T-cell (primary cell): ENCODE results near the gene RAB6D. TPM values are rescaled to one million over a fixed set of nuclear protein-coding genes. Genes with fewer than 3 reads are reported as not detected.
"Not testable (repeated sequence)": the region's sequence is repeated elsewhere in the genome, so short reads cannot be mapped to it uniquely, and the experiment has no call there.

Experiments used
- ATAC-seq, 4 experiments: fragments of 200-7000 bp in 3 of 4; fragments of 150-1000 bp in 1 of 4; cut with Tn5 transposase; replicated peaks in 1 of 4; 1 replicate in 3 of 4; 2 replicates in 1 of 4; pipeline ENCODE4 v1.10.0; 2021; ENCODE audit warnings: moderate library complexity in 3 of 4, mild to moderate bottlenecking in 2 of 4, moderate number of reproducible peaks in 1 of 4
- CTCF ChIA-PET, 2 donors: fragments of 300-600 bp; sonication (Branson Sonifier 250); formaldehyde crosslinking; loops; one replicate each; lab custom pipeline; 2022; ENCODE audit warnings: antibody characterized with exemption in 2 of 2; lab: Charles Lee
- POLR2A ChIA-PET, 2 donors: fragments of 300-600 bp; sonication (Branson Sonifier 250); formaldehyde crosslinking; loops; one replicate each; lab custom pipeline; 2022; ENCODE audit warnings: antibody characterized with exemption in 2 of 2; lab: Charles Lee
- DNase-seq, 35 experiments: peaks; one replicate each; pipeline versions ENCODE4 v3.0.0 to v3.0.0-alpha.2; 2013 to 2023
- H3K27ac ChIP-seq: one replicate; pipeline ENCODE4 v1.5.1; 2013; ENCODE audit warnings: low read length
- H3K27me3 ChIP-seq, 2 experiments: replicated peaks in 1 of 2; 1 replicate in 1 of 2; 2 replicates in 1 of 2; pipeline versions ENCODE4 v1.6.1 to v1.7.0; 2013; ENCODE audit warnings: low read length in 1 of 2, mixed read lengths in 1 of 2; ENCODE audit not compliant: control insufficient read depth in 2 of 2, insufficient read depth in 2 of 2; ENCODE audit errors: extremely low read depth in 1 of 2
- H3K36me3 ChIP-seq, 2 donors: 1 replicate in 1 of 2; 2 replicates in 1 of 2; pipeline versions ENCODE4 v1.6.1 to v1.7.0; 2013; ENCODE audit warnings: low read length in 1 of 2; ENCODE audit not compliant: control insufficient read depth in 2 of 2, insufficient read depth in 1 of 2; ENCODE audit errors: extremely low read depth in 1 of 2
- H3K4me1 ChIP-seq, 2 experiments: 1 replicate in 1 of 2; 2 replicates in 1 of 2; pipeline versions ENCODE4 v1.6.1 to v1.7.0; 2013; ENCODE audit warnings: low read length in 2 of 2, mixed read lengths in 1 of 2; ENCODE audit not compliant: insufficient read depth in 2 of 2, control insufficient read depth in 1 of 2; ENCODE audit errors: extremely low read depth in 1 of 2
- H3K4me3 ChIP-seq, 2 donors: 1 replicate in 1 of 2; 2 replicates in 1 of 2; pipeline versions ENCODE4 v1.5.1 to v1.7.0; 2013; ENCODE audit warnings: mild to moderate bottlenecking in 2 of 2, low read length in 1 of 2, moderate library complexity in 1 of 2; ENCODE audit not compliant: control insufficient read depth in 1 of 2; ENCODE audit errors: extremely low read depth in 1 of 2
- H3K9me3 ChIP-seq: 2 replicates; pipeline ENCODE4 v1.7.0; 2013
- H3K27ac Mint-ChIP-seq, 2 donors: one replicate each; pipeline ENCODE4 v1.8.0; 2020 to 2021; ENCODE audit warnings: mild to moderate bottlenecking in 2 of 2, mixed read lengths in 2 of 2
- H3K27me3 Mint-ChIP-seq, 2 donors: one replicate each; pipeline ENCODE4 v1.8.0; 2021 to 2022; ENCODE audit warnings: mixed read lengths in 2 of 2
- H3K36me3 Mint-ChIP-seq: one replicate; pipeline ENCODE4 v1.8.0; 2021; ENCODE audit warnings: mixed read lengths
- H3K4me1 Mint-ChIP-seq, 3 donors: one replicate each; pipeline ENCODE4 v1.8.0; 2020 to 2022; ENCODE audit warnings: mixed read lengths in 3 of 3, mild to moderate bottlenecking in 1 of 3
- H3K4me3 Mint-ChIP-seq, 3 donors: one replicate each; pipeline ENCODE4 v1.8.0; 2020 to 2022; ENCODE audit warnings: mild to moderate bottlenecking in 3 of 3, mixed read lengths in 3 of 3, moderate library complexity in 3 of 3
- H3K9me3 Mint-ChIP-seq, 3 donors: one replicate each; pipeline ENCODE4 v1.8.0; 2020 to 2022; ENCODE audit warnings: mixed read lengths in 3 of 3
- WGBS: methylation state at CpG from one replicate; pipeline ENCODE4 v1.1.5; 2013; ENCODE audit warnings: missing lambda C conversion rate; ENCODE audit not compliant: insufficient coverage; 5-methylcytosine and 5-hydroxymethylcytosine counted together
- total RNA-seq, 35 experiments: library from RNA in 6 of 35; stranded (reverse) in 6 of 35; fragments of 120-200 nt in 1 of 35; gene quantifications; one replicate each; pipeline versions ENCODE4 v1.2.1 to v1.2.4 and lab custom pipeline; 2013 to 2026

Gene RAB6D
- total RNA-seq, 5 donors from 2014 or later (not counting 1 experiment from before 2014, with no cell fraction given): not detected

DNA sequence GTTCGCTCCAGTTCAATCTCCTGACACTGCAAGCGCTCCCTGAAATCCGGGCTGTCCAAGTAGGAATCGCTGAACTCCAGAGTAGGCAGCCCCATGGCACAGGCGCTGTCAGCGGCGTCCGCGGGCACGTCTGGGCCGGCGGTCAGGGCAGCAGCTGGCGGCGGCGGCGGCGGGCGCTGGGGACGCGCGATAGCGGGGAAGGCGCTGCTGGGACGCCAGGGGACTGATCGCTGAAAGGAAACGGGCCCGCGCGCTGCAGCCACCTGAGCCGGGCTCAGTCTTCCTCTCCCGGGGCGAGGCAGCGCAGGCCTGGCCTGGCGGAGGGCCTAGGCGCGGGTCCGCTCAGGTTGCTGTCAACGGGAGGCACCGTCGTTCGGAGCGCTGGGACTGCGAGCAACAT lies 33.0 kb downstream of the RAB6D start:
- POLR2A ChIA-PET, H3K36me3 ChIP-seq, ATAC-seq, H3K27ac ChIP-seq, H3K4me1 ChIP-seq, H3K27me3 ChIP-seq, H3K4me3 Mint-ChIP-seq, CTCF ChIA-PET, DNase-seq, H3K27ac Mint-ChIP-seq, H3K4me3 ChIP-seq, H3K4me1 Mint-ChIP-seq, H3K36me3 Mint-ChIP-seq, H3K9me3 ChIP-seq, H3K9me3 Mint-ChIP-seq: not testable (repeated sequence)
- peaks cover 34 to 39% of the 10 kb centered on the region in 2 donors for H3K27me3 Mint-ChIP-seq
- WGBS: 5% methylated on average over 26 of the region's 43 CpGs

DNA sequence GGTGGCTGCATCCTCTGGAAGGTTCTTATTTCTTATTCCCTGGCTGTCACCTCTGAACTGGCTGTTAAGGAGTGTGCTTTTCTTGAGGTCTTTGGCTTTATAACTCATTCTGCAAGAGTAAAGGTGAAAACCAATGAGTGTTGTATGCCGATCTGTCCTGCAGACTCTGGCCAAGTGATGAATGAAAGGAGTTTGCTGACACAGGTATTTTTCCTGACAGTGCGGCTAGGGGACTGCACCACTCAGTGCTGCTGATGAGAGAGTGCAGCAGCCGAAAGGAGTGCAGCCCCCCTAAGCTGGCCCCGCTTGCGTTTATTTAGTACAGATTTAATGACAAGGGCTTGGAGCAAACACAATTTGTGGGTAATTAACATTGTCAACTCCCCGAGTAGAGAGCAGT lies 41.8 kb downstream of the RAB6D start:
- ChIA-PET POLR2A (no interaction called here), CTCF (no interaction called here)
- Mint-ChIP-seq H3K36me3 (no peaks in the 10 kb centered on the region), H3K4me1 (no peaks in the 10 kb centered on the region), H3K4me3 (no peak overlapping the region), H3K27ac (no peak overlapping the region), H3K27me3 (peaks cover 13 to 23% of the 10 kb centered on the region in 2 donors), H3K9me3 (peaks cover 4 to 10% (median 6%) of the 10 kb centered on the region in 3 donors)
- Histone ChIP-seq H3K4me3 (no peak overlapping the region), H3K9me3 (no peaks in the 10 kb centered on the region), H3K36me3 (no peaks in the 10 kb centered on the region), H3K27me3 (peaks cover 0 to 5% of the 10 kb centered on the region in 2 experiments), H3K4me1 (no peaks in the 10 kb centered on the region), H3K27ac (no peak overlapping the region)
- DNase-seq (no peak), ATAC-seq (no peak)
- 89% methylated on average over 5 of the region's 6 CpGs for WGBS

DNA sequence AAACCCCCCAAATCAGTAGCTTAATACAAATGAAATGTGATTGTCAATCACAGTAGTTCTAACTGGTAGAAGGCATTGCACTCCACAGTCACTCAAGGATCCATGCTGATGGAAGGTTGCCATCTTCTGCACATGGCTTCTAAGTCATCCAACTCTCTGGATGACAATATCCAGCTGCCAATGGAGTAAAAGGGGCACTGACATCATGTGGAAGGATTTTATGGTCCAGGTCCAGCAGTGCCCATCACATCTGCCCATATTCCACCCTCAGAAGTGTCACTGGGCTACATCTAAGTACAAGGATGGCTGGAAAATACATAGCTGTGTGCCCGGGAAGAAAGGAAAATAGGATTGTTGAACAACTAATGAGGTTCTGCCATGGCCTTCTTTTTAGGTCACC lies 42.6 kb downstream of the RAB6D start:
- H3K9me3 ChIP-seq, H3K36me3 Mint-ChIP-seq, H3K4me3 ChIP-seq, H3K27ac Mint-ChIP-seq, H3K4me3 Mint-ChIP-seq, H3K27me3 ChIP-seq, H3K9me3 Mint-ChIP-seq, DNase-seq, ATAC-seq, H3K4me1 Mint-ChIP-seq, H3K4me1 ChIP-seq, H3K27ac ChIP-seq, POLR2A ChIA-PET, CTCF ChIA-PET, H3K36me3 ChIP-seq: not testable (repeated sequence)
- WGBS: no CpG with 5 or more reads among the region's 1 CpG
- H3K27me3 Mint-ChIP-seq: peaks cover 13 to 27% of the 10 kb centered on the region in 2 donors

DNA sequence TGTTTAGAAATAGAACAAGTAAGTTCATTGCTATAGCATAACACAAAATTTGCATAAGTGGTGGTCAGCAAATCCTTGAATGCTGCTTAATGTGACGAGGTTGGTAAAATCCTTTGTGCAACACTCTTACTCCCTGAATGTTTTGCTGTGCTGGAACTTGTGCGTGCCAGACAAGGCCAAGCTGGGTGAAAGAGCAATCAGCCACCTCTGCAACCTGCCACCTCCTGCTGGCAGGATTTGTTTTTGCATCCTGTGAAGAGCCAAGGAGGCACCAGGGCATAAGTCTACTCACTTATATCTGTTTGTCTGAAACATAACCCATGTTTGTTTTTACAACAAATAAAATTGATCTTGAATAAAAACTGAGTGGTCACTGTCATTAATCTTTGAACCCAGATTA lies 53.0 kb downstream of the RAB6D start:
- H3K4me3 Mint-ChIP-seq, H3K4me1 ChIP-seq, H3K9me3 ChIP-seq, POLR2A ChIA-PET, H3K27ac ChIP-seq, CTCF ChIA-PET, H3K4me3 ChIP-seq, H3K27ac Mint-ChIP-seq, ATAC-seq, H3K36me3 ChIP-seq, H3K4me1 Mint-ChIP-seq, H3K27me3 ChIP-seq, H3K36me3 Mint-ChIP-seq, H3K9me3 Mint-ChIP-seq, DNase-seq: not testable (repeated sequence)
- WGBS: 89% methylated on average over 1 of the region's 2 CpGs
- H3K27me3 Mint-ChIP-seq: peaks cover 4 to 21% of the 10 kb centered on the region in 2 donors

Other genes with a start within 250 kb of the RAB6D start
- under 1 TPM; 0.09 to 0.53 (median 0.13) TPM for gene POTEE, start 154.6 kb downstream of the RAB6D start, total RNA-seq
- gene TUBA3D, start 112.0 kb upstream of the RAB6D start, total RNA-seq: not detected
- 100 to 1,000 TPM in 2 of 5 donors, 10 to 100 TPM in 3; 70.1 to 215 (median 89.1) TPM for gene MZT2A, start 128.2 kb upstream of the RAB6D start, total RNA-seq
- 1 to 10 TPM in 4 of 5 donors, under 1 TPM in 1; 0.90 to 4.0 (median 2.3) TPM for gene CCDC74A, start 163.7 kb upstream of the RAB6D start, total RNA-seq